ENCODE measurements around the gene GSG1.

DNA sequence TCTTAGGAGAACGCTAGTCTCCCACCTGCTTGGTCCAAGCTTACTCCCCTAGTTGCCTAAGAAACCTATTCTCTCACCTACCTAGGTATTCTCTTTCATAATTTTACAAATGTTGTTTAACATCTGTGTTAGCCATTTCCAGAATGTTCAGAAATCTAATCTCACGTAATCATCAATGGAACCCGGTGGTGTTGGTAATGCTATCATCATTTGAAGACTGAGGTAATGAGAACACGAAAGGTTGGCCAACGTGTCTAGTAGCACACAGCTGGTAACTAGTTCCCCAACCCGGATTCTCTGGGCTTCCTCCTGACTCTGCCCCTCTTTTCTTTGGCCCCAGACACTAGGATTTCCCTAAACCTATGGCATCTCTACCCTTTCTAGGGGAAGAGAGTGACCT lies 49.3 kb upstream of the GSG1 start:
- TF ChIP-seq, protein P1, sequence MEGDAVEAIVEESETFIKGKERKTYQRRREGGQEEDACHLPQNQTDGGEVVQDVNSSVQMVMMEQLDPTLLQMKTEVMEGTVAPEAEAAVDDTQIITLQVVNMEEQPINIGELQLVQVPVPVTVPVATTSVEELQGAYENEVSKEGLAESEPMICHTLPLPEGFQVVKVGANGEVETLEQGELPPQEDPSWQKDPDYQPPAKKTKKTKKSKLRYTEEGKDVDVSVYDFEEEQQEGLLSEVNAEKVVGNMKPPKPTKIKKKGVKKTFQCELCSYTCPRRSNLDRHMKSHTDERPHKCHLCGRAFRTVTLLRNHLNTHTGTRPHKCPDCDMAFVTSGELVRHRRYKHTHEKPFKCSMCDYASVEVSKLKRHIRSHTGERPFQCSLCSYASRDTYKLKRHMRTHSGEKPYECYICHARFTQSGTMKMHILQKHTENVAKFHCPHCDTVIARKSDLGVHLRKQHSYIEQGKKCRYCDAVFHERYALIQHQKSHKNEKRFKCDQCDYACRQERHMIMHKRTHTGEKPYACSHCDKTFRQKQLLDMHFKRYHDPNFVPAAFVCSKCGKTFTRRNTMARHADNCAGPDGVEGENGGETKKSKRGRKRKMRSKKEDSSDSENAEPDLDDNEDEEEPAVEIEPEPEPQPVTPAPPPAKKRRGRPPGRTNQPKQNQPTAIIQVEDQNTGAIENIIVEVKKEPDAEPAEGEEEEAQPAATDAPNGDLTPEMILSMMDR (IDR thresholded peaks at IDR 0.05; ENCODE audit: low read depth, low read length), result no peak
- no peak for TF ChIP-seq POLR2A (IDR thresholded peaks at IDR 0.05; ENCODE audit: extremely low read depth, insufficient read length)
- TF ChIP-seq, protein P2, sequence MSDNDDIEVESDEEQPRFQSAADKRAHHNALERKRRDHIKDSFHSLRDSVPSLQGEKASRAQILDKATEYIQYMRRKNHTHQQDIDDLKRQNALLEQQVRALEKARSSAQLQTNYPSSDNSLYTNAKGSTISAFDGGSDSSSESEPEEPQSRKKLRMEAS (IDR thresholded peaks at IDR 0.05; ENCODE audit: low read depth, low read length), result no peak
- no peak for TF ChIP-seq MYC (IDR thresholded peaks at IDR 0.05; ENCODE audit: low read depth, low read length)
